ENCODE results near the gene NINJ2.

GRCh38 chr12:608413-608812 is 54.8 kb downstream of the NINJ2 start:
- TF ChIP-seq CTCF (IDR thresholded peaks at IDR 0.05 in 8 of 11, conservative IDR thresholded peaks at IDR 0.05 in 3 of 11): no peak
- TF ChIP-seq POLR2A (IDR thresholded peaks at IDR 0.05): no peak
